GM23248 (cell line): ENCODE results near the gene PTGR3. TPM values are rescaled to one million over a fixed set of nuclear protein-coding genes. Genes with fewer than 3 reads are reported as not detected.

Experiments
- DNase-seq: peaks from one replicate; pipeline ENCODE4 v3.0.0-alpha.2; 2015
- H2AFZ ChIP-seq: fragments of 200-600 bp; sonication (generic); 2 replicates; pipeline ENCODE4 v1.6.1; 2016; ENCODE audit warnings: antibody characterized with exemption
- H3F3A ChIP-seq: fragments of 200-600 bp; sonication (generic); 2 replicates; pipeline ENCODE4 v1.6.1; 2016; ENCODE audit warnings: mild to moderate bottlenecking, antibody characterized with exemption, mixed run types; ENCODE audit not compliant: insufficient read depth
- H3K27ac ChIP-seq: fragments of 200-600 bp; sonication (generic); 2 replicates; pipeline ENCODE4 v1.5.1; 2016; ENCODE audit warnings: mild to moderate bottlenecking
- H3K27me3 ChIP-seq: fragments of 200-600 bp; sonication (generic); replicated peaks from 2 replicates; pipeline ENCODE4 v1.6.1; 2016; ENCODE audit warnings: mild to moderate bottlenecking; ENCODE audit not compliant: insufficient read depth
- H3K36me3 ChIP-seq: fragments of 200-600 bp; sonication (generic); 2 replicates; pipeline ENCODE4 v1.6.1; 2016; ENCODE audit warnings: low read depth, mild to moderate bottlenecking
- H3K4me1 ChIP-seq: fragments of 200-600 bp; sonication (generic); 2 replicates; pipeline ENCODE4 v1.6.1; 2016; ENCODE audit warnings: mild to moderate bottlenecking; ENCODE audit not compliant: insufficient read depth
- H3K4me2 ChIP-seq: fragments of 200-600 bp; sonication (generic); one replicate; pipeline ENCODE4 v1.6.1; 2016; ENCODE audit warnings: mild to moderate bottlenecking; ENCODE audit not compliant: unreplicated experiment
- H3K4me3 ChIP-seq: fragments of 200-600 bp; sonication (generic); 2 replicates; pipeline ENCODE4 v1.5.1; 2016; ENCODE audit warnings: mild to moderate bottlenecking
- H3K79me2 ChIP-seq: fragments of 200-600 bp; sonication (generic); 2 replicates; pipeline ENCODE4 v1.6.1; 2016; ENCODE audit warnings: mild to moderate bottlenecking; ENCODE audit not compliant: insufficient read depth
- H3K9ac ChIP-seq: fragments of 200-600 bp; sonication (generic); 2 replicates; pipeline ENCODE4 v1.6.1; 2016; ENCODE audit warnings: mild to moderate bottlenecking
- H3K9me2 ChIP-seq: fragments of 200-600 bp; sonication (generic); 2 replicates; pipeline ENCODE4 v1.6.1; 2016; ENCODE audit warnings: mixed run types, mild to moderate bottlenecking, moderate library complexity; ENCODE audit not compliant: insufficient read depth
- H3K9me3 ChIP-seq: fragments of 200-600 bp; sonication (generic); one replicate; pipeline ENCODE4 v1.6.1; 2017; ENCODE audit warnings: low read depth
- H4K20me1 ChIP-seq: fragments of 200-600 bp; sonication (generic); 2 replicates; pipeline ENCODE4 v1.6.0; 2016; ENCODE audit not compliant: insufficient read depth
- EZH2 ChIP-seq: fragments of 200-600 bp; sonication (generic); IDR thresholded peaks from 2 replicates; pipeline ENCODE4 v1.6.1; 2018; ENCODE audit warnings: antibody characterized with exemption, mild to moderate bottlenecking; ENCODE audit not compliant: insufficient read depth, poor library complexity, severe bottlenecking
- EZH2phosphoT487 ChIP-seq: fragments of 200-600 bp; sonication (generic); IDR thresholded peaks from 2 replicates; pipeline ENCODE4 v1.6.1; 2018; ENCODE audit warnings: antibody characterized with exemption, moderate library complexity, mild to moderate bottlenecking, low read depth; ENCODE audit not compliant: insufficient read depth
- WGBS, 2 experiments: methylation state at CpG; one replicate each; pipeline ENCODE4 v1.1.6; 2015 to 2017; ENCODE audit warnings: low lambda C conversion rate in 2 of 2, low coverage in 1 of 2; ENCODE audit errors: missing lambda C conversion rate in 2 of 2; 5-methylcytosine and 5-hydroxymethylcytosine counted together
- in situ Hi-C: fragments of 300-500 bp; cut with MboI; formaldehyde crosslinking; loops from 2 replicates; pipeline ENCODE4 v1.15.0; 2020
- polyA plus RNA-seq: library from polyadenylated mRNA; unstranded; fragments of >200 nt; fragmentation: Nextera tagmentation; extraction: Ambion mirVana; gene quantifications from 2 replicates; pipeline ENCODE4 v1.2.1, GENCODE V29; 2016
- total RNA-seq: library from RNA; depleted of rRNA; stranded (reverse); fragments of >200 nt; shearing (Covaris generic); gene quantifications from 2 replicates; pipeline ENCODE4 v1.2.3, GENCODE V29; 2014

PTGR3 gene
- total and polyA plus RNA-seq, 2 experiments from 2014 or later, result 10.2 to 21.3 TPM

GRCh38 chr18:75173738-75174137 lies 35.2 kb downstream of the PTGR3 start:
- WGBS, 2 experiments, result 58 to 64% methylated on average over 4 of the region's 4 CpGs
- Histone ChIP-seq H3K9me2 (no peaks in the 10 kb centered on the region), H3K4me1 (no peaks in the 10 kb centered on the region), H3F3A (no peaks in the 10 kb centered on the region), H4K20me1 (no peaks in the 10 kb centered on the region), H3K27me3 (no peaks in the 10 kb centered on the region), H3K4me2 (no peak overlapping the region), H3K9ac (no peak overlapping the region), H3K27ac (no peak overlapping the region), H3K9me3 (no peaks in the 10 kb centered on the region), H3K36me3 (no peaks in the 10 kb centered on the region), H2AFZ (no peak overlapping the region), H3K4me3 (no peak overlapping the region), H3K79me2 (no peaks in the 10 kb centered on the region)
- DNase-seq, result no peak
- in situ Hi-C loops, result no loop called here
- TF ChIP-seq EZH2, result no peak
- no peak for TF ChIP-seq EZH2phosphoT487

GRCh38 chr18:75173125-75173432 lies 35.9 kb downstream of the PTGR3 start:
- H3K27me3 ChIP-seq, result no peaks in the 10 kb centered on the region
- H3K36me3 ChIP-seq, result no peaks in the 10 kb centered on the region
- H3K9me3 ChIP-seq, result no peaks in the 10 kb centered on the region
- H3K9me2 ChIP-seq, result no peaks in the 10 kb centered on the region
- DNase-seq, result no peak
- no peak overlapping the region for H2AFZ ChIP-seq
- 54 to 57% methylated on average over 5 of the region's 5 CpGs for WGBS, 2 experiments
- no peaks in the 10 kb centered on the region for H4K20me1 ChIP-seq
- H3K4me2 ChIP-seq, result no peak overlapping the region
- no peak overlapping the region for H3K9ac ChIP-seq
- in situ Hi-C loops, result no loop called here
- H3F3A ChIP-seq, result no peaks in the 10 kb centered on the region
- no peaks in the 10 kb centered on the region; the same call in 1 of the 2 replicates for H3K4me1 ChIP-seq
- no peaks in the 10 kb centered on the region for H3K79me2 ChIP-seq
- TF ChIP-seq EZH2phosphoT487 (no peak), EZH2 (no peak)
- no peak overlapping the region for H3K27ac ChIP-seq
- H3K4me3 ChIP-seq, result no peak overlapping the region

- Histone ChIP-seq H3K9ac (no peak overlapping the region), H2AFZ (no peak overlapping the region), H4K20me1 (no peaks in the 10 kb centered on the region), H3K27me3 (peaks cover 4% of the 10 kb centered on the region; the same call in 1 of the 2 replicates), H3F3A (no peaks in the 10 kb centered on the region), H3K9me2 (no peaks in the 10 kb centered on the region), H3K4me1 (no peaks in the 10 kb centered on the region; the same call in 1 of the 2 replicates), H3K79me2 (no peaks in the 10 kb centered on the region), H3K27ac (no peak overlapping the region), H3K4me2 (no peak overlapping the region), H3K4me3 (no peak overlapping the region), H3K9me3 (no peaks in the 10 kb centered on the region), H3K36me3 (no peaks in the 10 kb centered on the region)
- DNase-seq, result no peak
- in situ Hi-C loops, result no loop called here
- TF ChIP-seq EZH2phosphoT487, result no peak
- no peak for TF ChIP-seq EZH2
- 78 to 79% methylated on average over 17 of the region's 17 CpGs for WGBS, 2 experiments
Measured at GRCh38 chr18:75172299-75173124, 36.4 kb downstream of the PTGR3 start.

- Histone ChIP-seq H3K27ac (no peak overlapping the region), H3K9me2 (no peaks in the 10 kb centered on the region), H3K27me3 (peaks cover 9% of the 10 kb centered on the region; the same call in 1 of the 2 replicates), H3K9ac (no peak overlapping the region), H3K4me2 (no peak overlapping the region), H3F3A (no peaks in the 10 kb centered on the region), H4K20me1 (no peaks in the 10 kb centered on the region), H3K79me2 (no peaks in the 10 kb centered on the region), H3K9me3 (no peaks in the 10 kb centered on the region), H3K4me1 (no peaks in the 10 kb centered on the region; the same call in 1 of the 2 replicates), H2AFZ (no peak overlapping the region), H3K36me3 (no peaks in the 10 kb centered on the region), H3K4me3 (no peak overlapping the region)
- DNase-seq, result no peak
- 88 to 92% methylated on average over 11 of the region's 11 CpGs for WGBS, 2 experiments
- no peak for TF ChIP-seq EZH2
- no peak for TF ChIP-seq EZH2phosphoT487
- in situ Hi-C loops, result no loop called here
Measured at GRCh38 chr18:75170916-75171315, 38.0 kb downstream of the PTGR3 start.
